Left lobe of liver (tissue), 2 donors: ENCODE results near the gene ACTL6B. TPM values are rescaled to one million over a fixed set of nuclear protein-coding genes. Genes with fewer than 3 reads are reported as not detected.
A peak's percentile ranks its signal among the peaks of the same experiment; 100 is the strongest.

Experiments used
- ATAC-seq: fragments of 200-7000 bp; cut with Tn5 transposase; one replicate; pipeline ENCODE4 v1.9.1; 2020; ENCODE audit warnings: mild to moderate bottlenecking, moderate library complexity
- DNase-seq: peaks from one replicate; pipeline ENCODE4 v3.0.0-alpha.2; 2020; ENCODE audit warnings: low spot score
- total RNA-seq: library from RNA; stranded (reverse); gene quantifications from one replicate; pipeline ENCODE4 v1.2.1, GENCODE V29; 2021
- donor health status: DM: no; HTN: no; CAD: no; lungs with moderate emphysema.
- donor health status: DM: no; HTN: yes; CAD: no.

The ACTL6B gene
- total RNA-seq, 1 donor from 2014 or later = not detected

DNA sequence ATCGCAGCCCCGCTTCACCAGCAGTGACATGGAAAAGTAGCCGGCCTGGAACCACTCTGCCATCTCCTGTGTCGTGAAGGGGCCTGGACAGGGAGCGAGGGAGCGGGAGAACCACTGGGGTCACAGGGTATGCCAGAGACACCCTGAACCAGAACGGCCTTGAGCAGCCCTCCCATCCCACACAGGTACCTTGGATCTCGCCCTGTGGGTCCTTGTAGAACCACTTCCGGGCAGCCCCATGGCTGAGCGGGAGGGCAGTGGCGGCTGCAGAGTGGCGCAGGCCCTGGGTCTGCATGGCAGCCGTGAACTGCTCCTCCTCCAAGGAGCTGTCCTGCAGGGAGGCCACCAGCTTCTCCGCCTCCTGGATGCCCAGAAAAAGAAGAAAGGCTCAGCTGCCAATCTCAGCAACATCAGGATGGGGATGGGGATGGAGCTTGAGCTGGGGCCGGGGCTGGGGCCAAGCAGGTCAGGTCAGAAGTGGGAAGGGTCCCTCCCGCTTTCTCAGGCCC is 28.3 kb upstream of the ACTL6B start:
- no peak for DNase-seq
- ATAC-seq = no peak

DNA sequence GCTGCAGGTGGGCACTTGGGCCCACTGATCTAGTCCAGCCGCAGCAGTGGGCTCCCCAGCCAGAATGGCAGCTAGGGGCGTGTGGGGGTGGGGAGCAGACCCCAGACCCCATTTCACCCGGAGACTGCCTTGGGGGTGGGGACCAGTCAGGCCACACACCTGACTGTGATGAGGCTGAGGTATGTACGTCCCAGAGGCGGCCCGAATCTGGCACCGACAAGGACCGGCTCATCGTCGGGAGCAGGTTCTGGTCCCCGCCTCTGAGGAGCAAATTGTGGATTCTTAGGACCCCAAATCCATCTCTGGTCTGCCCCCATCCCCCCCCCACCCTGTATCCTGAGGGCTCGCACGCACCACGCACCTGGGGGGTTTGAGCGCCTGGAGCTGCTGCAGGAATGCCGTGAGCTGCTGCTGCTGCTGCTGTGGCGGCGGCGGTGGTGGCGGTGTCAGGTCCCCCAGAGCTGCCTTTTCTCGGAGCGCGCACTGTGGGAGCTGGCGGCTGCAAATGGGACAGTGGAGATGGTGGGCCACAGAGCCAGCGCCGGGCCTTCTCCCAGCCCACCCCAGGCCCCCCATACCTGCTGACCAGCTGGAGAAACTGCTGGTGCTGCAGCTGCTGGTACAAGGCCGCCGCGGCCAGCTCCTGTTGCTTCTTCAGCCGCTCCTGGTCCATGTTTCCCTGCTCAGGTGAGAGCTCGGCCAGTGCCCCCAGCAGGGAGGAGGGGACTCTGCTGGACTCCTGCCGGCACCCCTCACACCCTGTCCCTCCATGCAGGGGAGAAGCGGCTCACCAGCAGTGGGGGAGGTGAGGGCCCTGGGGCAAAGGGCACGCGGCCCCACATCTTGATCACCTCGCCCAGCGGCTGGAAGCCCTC is 27.6 kb upstream of the ACTL6B start:
- DNase-seq (no peak), ATAC-seq (no peak)

DNA sequence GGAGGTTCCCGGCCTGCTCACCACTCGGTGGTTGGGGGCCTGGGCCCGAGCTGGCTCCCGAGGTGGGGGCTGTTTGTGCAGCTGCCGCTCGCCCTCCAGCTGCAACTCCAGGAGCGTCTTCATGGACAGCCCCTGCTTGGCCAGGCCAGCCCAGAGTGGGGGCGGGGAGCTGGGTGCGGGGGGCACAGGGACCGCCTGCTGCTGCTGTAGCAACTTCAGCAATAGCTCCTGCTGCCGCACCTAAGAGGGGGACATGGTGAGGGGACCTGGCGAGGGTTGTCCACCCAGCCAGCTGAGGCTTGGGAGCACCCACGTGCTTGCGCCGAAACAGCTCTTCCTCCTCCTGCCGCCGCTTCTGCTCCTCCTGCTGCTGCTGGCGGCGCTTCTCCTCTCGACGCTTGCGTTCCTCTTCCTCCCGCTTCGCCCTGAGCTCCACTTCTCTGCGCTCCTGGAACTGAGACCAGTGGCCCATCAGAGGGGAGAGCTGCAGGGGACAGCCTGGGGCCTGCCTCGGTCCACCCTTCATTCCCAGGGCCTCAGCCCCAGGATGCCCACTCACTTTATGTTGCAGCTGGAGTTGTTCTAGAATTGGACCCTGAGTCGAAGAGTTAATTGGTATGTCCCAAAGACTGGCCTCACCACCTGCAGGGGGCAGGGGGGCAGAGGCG is 26.9 kb upstream of the ACTL6B start:
- ATAC-seq = no peak
- DNase-seq = no peak

DNA sequence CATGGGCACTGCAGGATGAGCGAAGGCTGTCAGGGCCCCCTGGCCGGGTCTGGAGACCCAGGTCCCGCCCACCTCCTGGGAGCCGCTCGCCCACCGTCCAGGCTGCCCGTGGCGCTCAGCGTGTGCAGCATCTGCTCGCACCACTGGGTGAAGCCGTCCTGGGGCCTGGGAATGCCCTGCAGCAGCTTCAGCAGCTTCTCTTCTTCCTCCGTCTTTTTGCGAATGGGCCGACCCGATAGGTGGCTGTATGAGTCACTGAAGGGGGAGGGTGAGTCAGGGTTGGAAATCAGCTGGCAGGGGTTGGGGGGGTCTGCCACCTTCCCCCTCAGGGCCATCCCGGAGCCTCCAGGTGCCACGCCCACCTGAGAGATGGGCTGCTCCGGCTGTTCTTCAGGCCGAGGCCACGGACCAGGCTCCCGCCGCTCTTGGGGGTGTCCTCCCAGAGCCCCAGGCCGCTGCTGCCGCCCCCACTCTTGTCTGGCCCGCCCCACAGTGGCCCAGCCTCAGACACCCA is 26.0 kb upstream of the ACTL6B start:
- ATAC-seq (no peak), DNase-seq (no peak)

DNA sequence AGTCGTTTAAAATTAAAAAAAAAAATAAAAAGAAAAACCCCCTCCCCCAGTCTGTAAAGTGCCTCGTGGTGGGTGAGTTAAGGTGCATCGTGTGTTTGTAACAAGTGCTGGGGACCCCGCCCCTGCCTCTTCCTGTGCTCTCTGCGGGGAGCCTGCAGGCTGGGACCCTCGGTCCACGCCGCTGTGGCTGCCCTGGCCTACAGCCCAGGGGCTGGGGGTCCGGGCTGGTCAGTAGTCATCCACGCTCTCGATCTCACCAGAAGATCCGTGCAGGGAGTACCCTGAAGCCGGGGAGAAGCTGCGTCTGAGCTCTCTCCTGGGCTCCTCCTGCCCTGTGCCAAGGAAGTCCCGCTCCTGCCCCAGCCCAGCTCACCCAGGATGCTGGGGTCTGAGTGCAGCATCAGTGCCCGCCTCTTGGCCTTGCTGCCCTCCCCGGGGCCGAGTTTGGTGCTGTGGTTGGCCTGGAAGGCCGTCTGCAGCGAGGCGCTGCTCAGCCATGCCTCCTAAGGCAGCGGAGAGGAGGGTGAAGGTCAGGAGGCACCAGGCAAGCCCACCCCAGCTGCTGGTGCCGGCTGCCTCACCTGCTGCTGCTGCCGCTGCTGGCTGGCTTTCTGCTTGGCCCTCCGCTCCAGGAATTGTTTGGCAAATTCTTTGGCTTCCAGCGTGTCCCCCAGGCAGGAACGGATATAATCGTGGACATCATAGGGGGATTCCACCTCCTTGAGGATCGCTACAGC is 25.4 kb upstream of the ACTL6B start:
- no peak for DNase-seq
- no peak for ATAC-seq

DNA sequence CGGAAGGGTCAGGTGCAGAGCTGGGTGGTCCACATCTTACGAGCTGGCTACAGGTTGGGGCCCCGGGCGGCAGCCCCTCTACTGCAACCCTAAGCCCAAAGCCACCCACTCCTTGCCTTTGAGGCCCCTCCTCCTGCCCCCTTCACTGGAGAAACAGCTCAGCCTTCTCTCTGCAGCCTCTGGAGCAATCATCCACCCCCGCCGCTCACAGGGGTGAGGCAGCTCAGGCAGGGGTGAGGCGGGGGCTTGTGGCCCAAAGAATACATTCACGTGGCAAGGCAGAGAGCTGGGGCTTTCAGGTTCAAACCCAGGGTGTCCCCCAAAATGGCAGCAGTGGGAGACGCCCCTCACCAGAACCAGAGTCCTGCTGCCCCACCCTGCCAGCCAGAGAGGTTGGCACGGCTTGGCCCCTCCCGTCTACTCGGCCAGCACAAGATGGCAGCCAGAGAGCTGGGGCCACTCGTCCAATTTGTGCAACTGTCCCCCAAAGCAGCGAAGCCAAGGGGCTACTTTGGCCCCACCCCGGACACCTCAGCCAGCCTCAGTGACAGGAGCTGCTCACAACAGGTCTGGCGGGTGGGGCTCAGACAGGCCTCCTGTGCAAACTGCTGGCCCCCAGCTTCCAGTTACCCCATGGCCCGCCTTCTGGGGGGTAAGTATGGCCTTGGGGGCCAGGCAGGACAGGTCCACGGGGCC is 24.5 kb upstream of the ACTL6B start:
- DNase-seq = no peak

DNA sequence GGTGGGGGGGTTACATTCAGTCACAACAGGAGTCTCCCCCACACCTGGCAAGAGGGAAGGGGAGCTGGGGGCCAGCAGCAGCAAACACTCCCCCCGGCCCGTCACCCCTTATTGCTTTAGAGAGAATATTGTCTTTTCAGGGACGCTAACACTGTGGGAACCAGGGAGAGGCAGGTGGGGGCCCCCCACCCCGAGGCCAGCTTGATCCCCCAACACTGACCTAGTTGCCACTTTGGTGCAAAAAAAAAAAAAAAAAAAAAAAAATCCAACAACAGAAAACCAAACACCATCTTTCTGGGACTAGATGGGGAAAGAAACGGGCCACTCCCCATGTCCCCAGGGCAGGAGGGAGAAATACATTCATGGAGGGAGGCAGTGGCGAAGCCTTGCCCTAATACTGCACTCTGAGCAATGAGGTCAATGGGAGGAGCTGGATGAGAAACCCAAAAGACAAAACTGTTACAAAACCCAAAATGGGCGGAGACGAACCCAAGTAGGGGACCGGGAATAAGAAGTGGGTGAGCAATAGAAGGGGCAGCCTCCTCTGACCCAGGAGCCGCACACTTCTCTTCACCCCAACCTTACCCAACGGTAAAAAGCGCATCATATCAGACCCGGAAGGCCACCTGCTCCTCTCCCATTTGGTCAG is 23.8 kb upstream of the ACTL6B start:
- DNase-seq (no peak), ATAC-seq (peak; percentile 2)

More for the DNA sequence above, 24.5 kb upstream of the ACTL6B start:
- ATAC-seq = no peak

DNA sequence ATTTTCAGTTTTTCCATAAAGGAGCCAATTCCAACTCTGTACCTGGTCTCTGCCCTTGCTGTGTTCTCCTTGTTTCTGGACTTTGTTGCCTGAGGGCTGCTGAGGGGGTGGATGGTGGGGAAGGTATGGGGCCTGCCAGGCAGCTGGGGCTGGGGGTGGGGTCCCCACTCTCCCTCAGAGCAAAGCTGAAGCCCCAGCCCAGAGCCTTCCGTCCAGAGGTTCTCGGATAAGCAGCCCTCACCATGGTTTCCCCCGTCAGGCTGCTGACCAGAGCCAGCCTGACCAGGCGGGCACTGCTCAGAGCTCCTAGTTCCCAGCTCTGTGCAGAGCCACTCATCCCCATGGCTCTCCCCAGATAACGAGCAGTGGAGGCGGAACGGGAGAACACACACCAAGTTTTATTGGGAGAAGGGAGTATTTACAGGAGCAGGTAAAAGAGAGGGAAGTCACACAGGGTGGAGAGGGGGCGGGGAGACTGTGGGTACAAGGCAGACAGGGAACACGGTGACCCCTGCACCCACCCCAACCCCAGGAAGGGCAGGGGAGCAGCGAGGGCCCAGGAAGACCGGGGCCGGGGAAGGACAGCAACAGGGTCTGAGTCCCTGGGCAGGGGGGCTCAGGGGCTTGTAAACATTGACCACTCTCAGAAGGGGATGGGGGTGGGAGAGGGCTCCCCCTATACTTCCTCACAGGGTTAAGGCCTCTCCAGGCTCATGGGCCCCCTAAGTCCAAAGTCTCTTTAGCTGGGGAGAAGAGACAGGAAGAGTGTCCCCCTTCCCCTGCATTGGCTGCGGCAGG is 23.1 kb upstream of the ACTL6B start:
- DNase-seq (no peak), ATAC-seq (no peak)

DNA sequence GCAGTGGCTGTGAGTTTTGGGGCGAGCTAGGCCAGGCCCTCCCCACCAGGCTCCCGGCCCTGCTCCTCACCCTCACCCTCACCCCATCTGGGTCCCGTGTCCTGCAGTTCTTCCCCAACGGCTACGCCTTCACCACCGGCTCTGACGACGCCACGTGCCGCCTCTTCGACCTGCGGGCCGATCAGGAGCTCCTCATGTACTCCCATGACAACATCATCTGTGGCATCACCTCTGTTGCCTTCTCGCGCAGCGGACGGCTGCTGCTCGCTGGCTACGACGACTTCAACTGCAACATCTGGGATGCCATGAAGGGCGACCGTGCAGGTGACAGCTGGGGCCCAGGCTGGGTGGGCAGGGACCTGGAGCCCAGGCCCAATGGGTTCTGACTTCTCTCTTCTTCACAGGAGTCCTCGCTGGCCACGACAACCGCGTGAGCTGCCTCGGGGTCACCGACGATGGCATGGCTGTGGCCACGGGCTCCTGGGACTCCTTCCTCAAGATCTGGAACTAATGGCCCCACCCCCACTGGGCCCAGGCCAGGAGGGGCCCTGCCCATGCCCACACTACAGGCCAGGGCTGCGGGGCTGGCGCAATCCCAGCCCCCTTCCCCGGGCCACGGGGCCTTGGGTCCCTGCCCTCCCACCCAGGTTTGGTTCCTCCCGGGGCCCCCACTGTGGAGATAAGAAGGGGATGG is 22.2 kb upstream of the ACTL6B start:
- DNase-seq (peak; percentile 47), ATAC-seq (no peak)

DNA sequence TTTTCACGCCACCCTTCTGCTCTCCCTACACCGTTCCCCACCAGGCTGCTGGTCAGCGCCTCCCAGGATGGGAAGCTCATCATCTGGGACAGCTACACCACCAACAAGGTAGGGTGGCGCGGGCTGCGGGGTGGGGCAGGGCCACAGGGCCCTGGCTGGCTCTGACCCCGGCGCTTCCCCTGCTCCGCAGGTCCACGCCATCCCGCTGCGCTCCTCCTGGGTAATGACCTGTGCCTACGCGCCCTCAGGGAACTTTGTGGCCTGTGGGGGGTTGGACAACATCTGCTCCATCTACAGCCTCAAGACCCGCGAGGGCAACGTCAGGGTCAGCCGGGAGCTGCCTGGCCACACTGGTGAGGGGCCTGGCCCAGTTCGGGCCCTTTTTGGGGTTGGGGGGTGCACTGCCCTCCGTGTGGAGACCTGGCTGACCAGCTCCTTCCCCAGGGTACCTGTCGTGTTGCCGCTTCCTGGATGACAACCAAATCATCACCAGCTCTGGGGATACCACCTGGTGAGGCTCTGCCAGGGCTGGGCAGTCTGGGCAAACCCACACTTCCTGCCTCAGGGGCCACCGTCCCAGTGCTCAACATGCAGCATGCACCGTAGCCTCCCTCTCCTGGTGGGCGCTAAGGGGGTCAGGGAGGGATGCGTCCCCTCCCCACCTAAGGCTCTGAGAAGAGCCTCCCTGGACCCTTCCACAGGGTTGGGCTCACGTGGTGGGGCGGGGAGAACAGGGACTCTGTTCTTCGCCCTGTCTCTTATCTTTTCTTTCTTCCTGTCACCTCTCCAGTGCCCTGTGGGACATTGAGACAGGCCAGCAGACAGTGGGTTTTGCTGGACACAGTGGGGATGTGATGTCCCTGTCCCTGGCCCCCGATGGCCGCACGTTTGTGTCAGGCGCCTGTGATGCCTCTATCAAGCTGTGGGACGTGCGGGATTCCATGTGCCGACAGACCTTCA is 21.3 kb upstream of the ACTL6B start:
- ATAC-seq = no peak
- DNase-seq = peak; percentile 48

DNA sequence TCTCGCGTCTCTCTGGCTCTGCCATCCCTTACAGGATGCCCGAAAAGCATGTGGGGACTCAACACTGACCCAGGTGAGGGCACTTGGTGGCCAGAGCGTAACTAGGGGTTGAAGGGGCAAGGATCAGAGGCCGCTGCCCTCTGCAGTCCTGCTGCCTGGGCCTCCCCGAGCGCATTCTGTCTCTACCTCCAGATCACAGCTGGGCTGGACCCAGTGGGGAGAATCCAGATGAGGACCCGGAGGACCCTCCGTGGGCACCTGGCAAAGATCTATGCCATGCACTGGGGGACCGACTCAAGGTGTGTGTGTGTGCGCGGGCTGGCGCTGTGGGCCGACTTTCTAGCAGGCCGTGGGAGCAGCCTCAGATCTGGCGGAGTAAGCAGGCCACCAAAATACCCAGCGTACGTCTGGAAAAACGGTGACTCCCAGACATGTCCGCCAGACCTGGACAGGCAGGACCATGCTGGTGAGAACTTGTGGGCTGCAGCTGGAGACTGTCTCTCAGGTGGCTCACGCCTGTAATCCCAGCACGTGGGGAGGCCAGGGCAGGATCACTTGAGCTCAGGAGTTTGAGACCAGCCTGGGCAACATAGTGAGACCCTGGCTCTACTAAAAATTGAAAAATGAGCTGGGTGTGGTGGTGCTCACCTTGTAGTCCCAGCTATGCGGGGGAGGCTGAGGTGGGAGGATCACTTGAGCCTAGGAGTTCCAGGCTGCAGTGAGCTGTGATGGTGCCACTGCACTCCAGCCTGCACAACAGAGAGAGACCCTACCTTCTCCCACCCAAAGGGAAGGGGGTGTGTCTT is 20.5 kb upstream of the ACTL6B start:
- ATAC-seq (peak; percentile 34), DNase-seq (no peak)

DNA sequence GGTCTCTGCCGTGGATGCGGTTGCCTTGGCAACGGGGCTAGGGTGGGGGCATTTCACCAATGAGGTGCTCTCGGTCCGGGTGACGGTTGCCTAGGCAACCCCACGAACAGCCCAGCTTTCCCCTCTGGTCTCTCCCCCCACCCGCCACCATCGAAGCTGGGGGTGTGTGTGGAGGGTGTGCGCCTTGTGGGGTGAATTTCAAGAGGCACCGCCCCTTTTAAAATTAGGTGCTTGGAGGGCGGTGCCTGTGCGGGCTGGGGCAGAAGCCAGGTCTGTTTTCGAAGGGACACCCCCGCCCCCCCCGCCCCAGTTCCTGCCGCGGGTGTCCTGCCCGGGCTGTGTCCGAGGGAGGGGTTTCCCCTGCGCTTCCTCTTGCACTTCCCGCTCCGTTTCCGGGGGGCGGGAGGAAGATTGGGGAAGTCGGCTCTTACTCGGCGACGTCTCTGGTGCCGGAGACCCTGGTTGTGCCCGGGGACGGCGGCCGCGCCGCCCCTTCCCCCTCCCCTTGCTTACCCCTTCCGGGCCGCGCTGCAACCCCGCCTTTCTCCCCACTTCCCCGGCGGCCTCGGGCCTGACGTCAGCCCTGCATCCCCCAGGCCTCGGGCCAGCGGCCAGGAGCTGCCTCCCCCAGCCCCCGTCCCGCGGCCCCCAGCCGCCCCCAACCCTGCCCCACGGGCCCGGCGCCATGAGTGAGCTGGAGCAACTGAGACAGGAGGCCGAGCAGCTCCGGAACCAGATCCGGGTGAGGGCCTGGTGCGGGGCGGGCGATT is 19.5 kb upstream of the ACTL6B start:
- peak; percentile 43 for ATAC-seq

DNA sequence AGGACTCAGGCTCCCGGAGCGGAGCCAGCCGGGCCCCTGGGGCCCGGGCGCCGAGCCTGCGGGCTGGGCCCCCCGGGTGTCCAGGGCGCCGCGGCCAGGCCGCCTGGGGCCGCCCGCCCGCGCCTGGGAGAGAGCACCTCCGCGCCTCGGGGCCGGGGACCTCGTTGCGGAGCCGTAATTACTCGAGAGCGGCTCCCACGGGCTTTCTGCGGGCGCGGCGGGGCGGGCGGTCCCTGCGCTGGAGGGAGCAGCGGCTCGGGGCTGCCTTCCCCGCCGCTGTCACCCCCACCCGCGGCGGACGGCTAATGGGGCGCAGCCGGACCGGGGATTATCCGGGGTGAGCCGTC is 18.8 kb upstream of the ACTL6B start:
- DNase-seq (no peak), ATAC-seq (peak; percentile 1)

More for the DNA sequence above, 19.5 kb upstream of the ACTL6B start:
- peak; percentile 84 for DNase-seq

DNA sequence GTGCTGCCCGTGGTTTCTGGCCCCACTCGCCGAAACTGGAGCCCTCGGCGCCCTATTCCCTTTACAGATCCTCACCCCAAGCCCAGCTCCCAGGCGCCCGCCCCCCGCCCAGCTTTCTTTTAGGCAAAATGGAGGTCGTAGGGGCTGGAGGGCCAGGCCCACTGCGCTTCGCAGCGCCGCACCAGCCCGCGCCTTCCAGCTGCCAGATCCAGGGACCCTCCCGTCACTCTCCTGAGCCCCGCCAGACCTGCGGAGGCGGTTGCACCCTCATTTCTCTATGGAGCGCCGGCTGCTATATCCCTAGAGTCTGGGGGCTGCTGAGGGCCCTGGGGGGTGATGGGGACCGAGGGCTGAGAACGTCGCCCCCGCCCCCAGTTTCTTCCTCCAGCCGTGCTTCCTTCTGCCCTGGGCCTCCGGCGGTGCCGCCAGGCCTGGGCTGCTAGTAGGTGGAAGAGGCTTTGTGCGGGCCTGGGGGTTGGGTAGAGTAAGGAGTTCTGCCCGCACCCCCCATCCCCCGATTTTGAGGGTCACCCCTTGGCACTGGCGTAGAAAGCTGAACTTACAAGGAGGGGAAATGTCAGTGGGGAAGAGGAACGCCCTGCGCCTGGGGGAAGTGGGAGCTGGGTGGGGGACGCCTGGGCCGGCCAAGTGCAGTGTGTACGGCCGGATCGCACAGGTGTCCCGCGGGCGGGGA is 18.3 kb upstream of the ACTL6B start:
- ATAC-seq (peak; percentile 1), DNase-seq (no peak)

DNA sequence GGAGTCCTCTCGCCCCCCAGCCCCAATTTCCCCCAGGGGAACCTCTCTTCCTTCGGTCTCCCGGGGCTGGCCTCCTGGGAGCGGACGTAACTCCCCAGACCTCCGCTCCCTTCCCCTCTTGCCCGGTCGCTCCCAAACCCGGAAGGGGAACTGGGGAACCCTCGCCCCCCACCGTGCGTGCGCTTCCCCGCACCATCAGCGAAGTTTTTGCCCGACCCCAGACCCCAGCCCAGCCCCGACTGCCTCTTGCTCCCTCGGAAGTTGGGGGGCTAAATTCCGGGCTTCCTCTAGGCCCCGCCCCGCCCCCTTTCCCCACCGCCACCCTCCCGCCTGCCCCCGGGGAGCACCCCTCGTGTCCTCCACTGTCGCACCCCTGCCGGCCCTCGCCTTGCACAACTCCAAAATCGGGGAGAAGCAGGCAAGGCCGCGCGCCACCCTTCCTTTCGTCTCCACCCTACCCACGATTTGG is 17.7 kb upstream of the ACTL6B start:
- ATAC-seq (peak; percentile 0), DNase-seq (peak; percentile 71)
